ENCODE results near the gene PSMD1.
"Not testable (repeated sequence)": the region's sequence is repeated elsewhere in the genome, so short reads cannot be mapped to it uniquely, and the experiment has no call there.

PSMD1 gene

GRCh38 chr2:231178805-231179204 lies 122.1 kb downstream of the PSMD1 start:
- in situ Hi-C loops (cut with HindIII; ENCODE audit: low sequenced_read_pairs) = not testable (repeated sequence)

GRCh38 chr2:231181860-231182512 lies 125.3 kb downstream of the PSMD1 start:
- in situ Hi-C loops (cut with HindIII; ENCODE audit: low sequenced_read_pairs) = no loop called here

GRCh38 chr2:231182513-231182899 lies 125.8 kb downstream of the PSMD1 start:
- in situ Hi-C loops (cut with HindIII; ENCODE audit: low sequenced_read_pairs) = no loop called here

GRCh38 chr2:231183851-231184250 lies 127.2 kb downstream of the PSMD1 start:
- in situ Hi-C loops (cut with HindIII; ENCODE audit: low sequenced_read_pairs) = no loop called here

- in situ Hi-C loops (cut with HindIII; ENCODE audit: low sequenced_read_pairs) = no loop called here
Measured at GRCh38 chr2:231184319-231184718, 127.7 kb downstream of the PSMD1 start.

GRCh38 chr2:231185050-231185725 lies 128.5 kb downstream of the PSMD1 start:
- in situ Hi-C loops (cut with HindIII; ENCODE audit: low sequenced_read_pairs) = no loop called here

GRCh38 chr2:231185886-231186285 lies 129.2 kb downstream of the PSMD1 start:
- in situ Hi-C loops (cut with HindIII; ENCODE audit: low sequenced_read_pairs) = no loop called here

GRCh38 chr2:231186325-231186724 lies 129.7 kb downstream of the PSMD1 start:
- in situ Hi-C loops (cut with HindIII; ENCODE audit: low sequenced_read_pairs) = no loop called here

GRCh38 chr2:231187736-231188505 lies 131.3 kb downstream of the PSMD1 start:
- in situ Hi-C loops (cut with HindIII; ENCODE audit: low sequenced_read_pairs) = no loop called here

GRCh38 chr2:231188506-231189170 lies 132.0 kb downstream of the PSMD1 start:
- in situ Hi-C loops (cut with HindIII; ENCODE audit: low sequenced_read_pairs) = no loop called here

GRCh38 chr2:231189171-231189530 lies 132.5 kb downstream of the PSMD1 start:
- in situ Hi-C loops (cut with HindIII; ENCODE audit: low sequenced_read_pairs) = no loop called here

- in situ Hi-C loops (cut with HindIII; ENCODE audit: low sequenced_read_pairs) = loop anchor here (5.0 kb wide), 2 partner anchors 37 to 83 kb away; no protein-coding TSS in a partner anchor
Measured at GRCh38 chr2:231189571-231190495, 133.2 kb downstream of the PSMD1 start.

- in situ Hi-C loops (cut with HindIII; ENCODE audit: low sequenced_read_pairs) = loop anchor here (5.0 kb wide), 2 partner anchors 37 to 83 kb away; no protein-coding TSS in a partner anchor
Measured at GRCh38 chr2:231190531-231191197, 134.0 kb downstream of the PSMD1 start.

- in situ Hi-C loops (cut with HindIII; ENCODE audit: low sequenced_read_pairs) = loop anchor here (5.0 kb wide), 2 partner anchors 35 to 85 kb away; no protein-coding TSS in a partner anchor
Measured at GRCh38 chr2:231191896-231192872, 135.5 kb downstream of the PSMD1 start.

GRCh38 chr2:231193216-231193615 lies 136.5 kb downstream of the PSMD1 start:
- in situ Hi-C loops (cut with HindIII; ENCODE audit: low sequenced_read_pairs) = loop anchor here (5.0 kb wide), 2 partner anchors 34 to 86 kb away; no protein-coding TSS in a partner anchor

GRCh38 chr2:231196592-231196991 lies 139.9 kb downstream of the PSMD1 start:
- in situ Hi-C loops (cut with HindIII; ENCODE audit: low sequenced_read_pairs) = no loop called here

- in situ Hi-C loops (cut with HindIII; ENCODE audit: low sequenced_read_pairs) = not testable (repeated sequence)
Measured at GRCh38 chr2:231197196-231197595, 140.5 kb downstream of the PSMD1 start.

GRCh38 chr2:231197706-231198290 lies 141.1 kb downstream of the PSMD1 start:
- in situ Hi-C loops (cut with HindIII; ENCODE audit: low sequenced_read_pairs) = no loop called here
